A549 (cell line): Measurements from ENCODE around the gene NCR2. TPM values are rescaled to one million over a fixed set of nuclear protein-coding genes. Genes with fewer than 3 reads are reported as not detected.

Source experiments
- ATAC-seq, 2 experiments: fragments of 200-7000 bp in 1 of 2; fragments of >200 bp in 1 of 2; cut with Nextera tagmentation in 1 of 2; cut with Tn5 transposase in 1 of 2; 3 replicates each; pipeline versions ENCODE4 v1.8.0 to v1.9.1; 2018 to 2020; ENCODE audit warnings: mild to moderate bottlenecking in 1 of 2, moderate library complexity in 1 of 2
- CTCF ChIA-PET: fragments of 300-600 bp; sonication (Branson Sonifier 250); formaldehyde crosslinking; extraction: SDS; loops from one replicate; lab custom pipeline; 2021; ENCODE audit warnings: antibody characterized with exemption, inconsistent platforms; lab: Yijun Ruan, JAX
- POLR2A ChIA-PET: fragments of 350-600 bp; formaldehyde crosslinking; extraction: SDS; loops from one replicate; lab custom pipeline; 2021; ENCODE audit warnings: antibody characterized with exemption, inconsistent platforms; lab: Yijun Ruan, JAX
- DNase-seq, 2 experiments: peaks; one replicate each; pipeline versions ENCODE4 v3.0.0 to v3.0.0-alpha.2; 2011 to 2016; ENCODE audit warnings: low read depth in 1 of 2, low spot score in 1 of 2
- FAIRE-seq: peaks from 2 replicates; lab custom pipeline; 2011; peaks lifted over from hg19 to GRCh38; lab: Jason Lieb, UNC
- H3K27ac ChIP-seq, 2 experiments: fragments of >200 bp; sonication (Bioruptor Twin); formaldehyde crosslinking; 3 replicates each; pipeline ENCODE4 v1.5.1; 2016 to 2017
- H3K4me1 ChIP-seq: fragments of >200 bp; sonication (Bioruptor Twin); formaldehyde crosslinking; 3 replicates; pipeline ENCODE4 v1.6.1; 2016
- H3K4me2 ChIP-seq: fragments of >200 bp; sonication (Bioruptor Twin); formaldehyde crosslinking; 3 replicates; pipeline ENCODE4 v1.6.1; 2016
- H3K4me3 ChIP-seq: fragments of >200 bp; sonication (Bioruptor Twin); formaldehyde crosslinking; 3 replicates; pipeline ENCODE4 v1.5.1; 2016
- H3K9me3 ChIP-seq: fragments of >200 bp; sonication (Bioruptor Twin); formaldehyde crosslinking; 3 replicates; pipeline ENCODE4 v1.6.1; 2016
- BHLHE40 ChIP-seq: IDR thresholded peaks from 2 replicates; pipeline ENCODE4 v1.6.1; 2012; ENCODE audit warnings: low read depth, low read length, inconsistent platforms
- CBX2 ChIP-seq: fragments of 200-600 bp; sonication (generic); IDR thresholded peaks from 2 replicates; pipeline ENCODE4 v1.6.1; 2016; ENCODE audit warnings: low read depth, mild to moderate bottlenecking, borderline replicate concordance
- CEBPB ChIP-seq, 2 experiments: fragments of >200 bp in 1 of 2; sonication (Bioruptor Twin) in 1 of 2; formaldehyde crosslinking in 1 of 2; IDR thresholded peaks; 2 replicates each; pipeline ENCODE4 v1.6.1; 2012 to 2016
- EHMT2 ChIP-seq: fragments of 200-600 bp; sonication (generic); IDR thresholded peaks from 2 replicates; pipeline ENCODE4 v1.6.1; 2016; ENCODE audit warnings: antibody characterized with exemption, low read depth, mild to moderate bottlenecking, moderate library complexity
- EP300 ChIP-seq, 2 experiments: fragments of >200 bp; sonication (Bioruptor Twin); formaldehyde crosslinking; IDR thresholded peaks; 2 replicates in 1 of 2; 3 replicates in 1 of 2; pipeline ENCODE4 v1.6.1; 2016 to 2017
- ESRRA ChIP-seq: fragments of 150-350 bp; IDR thresholded peaks from 2 replicates; pipeline ENCODE4 v1.6.1; 2014; ENCODE audit warnings: mild to moderate bottlenecking, low read length, borderline replicate concordance
- FOXS1 ChIP-seq: fragments of 250-450 bp; sonication (Bioruptor Pico); IDR thresholded peaks from 2 replicates; pipeline ENCODE4 v1.5.0; 2020; ENCODE audit warnings: mild to moderate bottlenecking, moderate library complexity
- GATA3 ChIP-seq: IDR thresholded peaks from 2 replicates; pipeline ENCODE4 v1.6.1; 2012; ENCODE audit warnings: borderline replicate concordance
- HDAC2 ChIP-seq: fragments of 200-600 bp; sonication (generic); IDR thresholded peaks from 2 replicates; pipeline ENCODE4 v1.6.1; 2016
- HOXA7 ChIP-seq: fragments of 250-450 bp; sonication (Bioruptor Pico); IDR thresholded peaks from 2 replicates; pipeline ENCODE4 v1.5.0; 2020; ENCODE audit warnings: mild to moderate bottlenecking, moderate library complexity
- JUNB ChIP-seq: fragments of >200 bp; sonication (Bioruptor Twin); formaldehyde crosslinking; IDR thresholded peaks from 2 replicates; pipeline ENCODE4 v1.6.1; 2016
- MYC ChIP-seq: IDR thresholded peaks from 2 replicates; pipeline ENCODE4 v1.6.1; 2012; ENCODE audit warnings: mild to moderate bottlenecking, inconsistent platforms, low read length, improper control_type of control experiment, borderline replicate concordance
- NPAS2 ChIP-seq: fragments of 250-450 bp; sonication (Bioruptor Pico); IDR thresholded peaks from 2 replicates; pipeline ENCODE4 v1.8.0; 2022; ENCODE audit warnings: mild to moderate bottlenecking, moderate library complexity, borderline replicate concordance
- POLR2AphosphoS2 ChIP-seq: conservative IDR thresholded peaks from 2 replicates; pipeline ENCODE4 v1.6.1; 2012; ENCODE audit warnings: low read length, improper control_type of control experiment, inconsistent platforms
- REST ChIP-seq: fragments of 200-600 bp; sonication (generic); IDR thresholded peaks from 2 replicates; pipeline ENCODE4 v1.6.1; 2016; ENCODE audit warnings: antibody characterized with exemption, mild to moderate bottlenecking, moderate library complexity
- RFX5 ChIP-seq: fragments of 450-650 bp; IDR thresholded peaks from 2 replicates; pipeline ENCODE4 v1.7.1; 2014; ENCODE audit warnings: antibody characterized with exemption, mild to moderate bottlenecking, moderate library complexity
- TFCP2L1 ChIP-seq: fragments of 250-450 bp; sonication (Bioruptor Pico); IDR thresholded peaks from 2 replicates; pipeline ENCODE4 v1.5.0; 2021; ENCODE audit warnings: mild to moderate bottlenecking
- ZFP36 ChIP-seq: fragments of 450-650 bp; IDR thresholded peaks from 2 replicates; pipeline ENCODE4 v1.6.1; 2014; ENCODE audit warnings: borderline replicate concordance; ENCODE audit not compliant: partially characterized antibody
- ZNF302 ChIP-seq: fragments of 250-450 bp; sonication (Bioruptor Pico); IDR thresholded peaks from 2 replicates; pipeline ENCODE4 v1.9.0; 2021; ENCODE audit warnings: inconsistent platforms, mild to moderate bottlenecking, moderate library complexity
- ZSCAN20 ChIP-seq: fragments of 250-450 bp; sonication (Bioruptor Pico); IDR thresholded peaks from 2 replicates; pipeline ENCODE4 v1.8.0; 2022; ENCODE audit warnings: mild to moderate bottlenecking, moderate library complexity
- WGBS: methylation state at CpG from one replicate; pipeline ENCODE4 v1.1.6; 2017; ENCODE audit errors: missing lambda C conversion rate; 5-methylcytosine and 5-hydroxymethylcytosine counted together
- polyA plus RNA-seq, 4 experiments: library from polyadenylated mRNA; depleted of rRNA in 3 of 4; stranded (reverse); fragments of >200 nt; fragmentation: RNase III in 1 of 4; extraction: RNeasy Plus Mini Kit Qiagen cat#74134 plus additional on column Dnase treatment in 1 of 4; gene quantifications; 2 replicates in 3 of 4; 3 replicates in 1 of 4; pipeline ENCODE4 v1.2.3, GENCODE V29; 2011 to 2017
- TF ChIP-seq, protein P1 (sequence below): fragments of 250-450 bp; sonication (Bioruptor Pico); IDR thresholded peaks from 2 replicates; pipeline ENCODE4 v1.5.0; 2021; ENCODE audit warnings: mild to moderate bottlenecking, moderate library complexity, borderline replicate concordance
- TF ChIP-seq, protein P2 (sequence below): fragments of >200 bp; sonication (Bioruptor Twin); formaldehyde crosslinking; IDR thresholded peaks from 3 replicates; pipeline ENCODE4 v1.5.1; 2016
- TF ChIP-seq, protein P3 (sequence below): fragments of 250-450 bp; sonication (Bioruptor Pico); IDR thresholded peaks from 2 replicates; pipeline ENCODE4 v1.5.0; 2020; ENCODE audit warnings: low read depth, mild to moderate bottlenecking, moderate library complexity
- TF ChIP-seq, protein P4 (sequence below): fragments of >200 bp; sonication (Bioruptor Twin); formaldehyde crosslinking; IDR thresholded peaks from 3 replicates; pipeline ENCODE4 v1.6.1; 2016

NCR2 gene
- polyA plus RNA-seq, 2 of the 4 experiments (the other 2 are of a cell fraction): not detected

DNA sequence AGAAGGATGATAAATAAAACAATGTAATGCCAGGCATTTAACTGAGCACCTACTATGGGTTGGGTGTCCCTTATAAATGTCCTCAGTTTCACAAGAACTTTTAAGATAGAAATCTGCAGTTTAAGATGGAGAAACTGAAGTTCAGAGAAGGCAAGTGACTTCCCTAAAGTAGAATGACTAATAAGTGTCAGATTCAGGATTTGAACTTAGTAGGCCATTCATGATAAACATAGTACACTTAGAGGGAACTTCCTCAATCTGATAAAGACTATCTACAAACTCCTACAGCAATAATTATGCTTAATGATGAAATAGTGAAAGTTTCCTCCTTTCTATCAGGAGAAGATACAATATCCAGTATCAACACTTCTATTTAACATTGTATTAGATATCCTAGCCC lies 43.9 kb downstream of the NCR2 start (continued):
- TF ChIP-seq, protein P1, sequence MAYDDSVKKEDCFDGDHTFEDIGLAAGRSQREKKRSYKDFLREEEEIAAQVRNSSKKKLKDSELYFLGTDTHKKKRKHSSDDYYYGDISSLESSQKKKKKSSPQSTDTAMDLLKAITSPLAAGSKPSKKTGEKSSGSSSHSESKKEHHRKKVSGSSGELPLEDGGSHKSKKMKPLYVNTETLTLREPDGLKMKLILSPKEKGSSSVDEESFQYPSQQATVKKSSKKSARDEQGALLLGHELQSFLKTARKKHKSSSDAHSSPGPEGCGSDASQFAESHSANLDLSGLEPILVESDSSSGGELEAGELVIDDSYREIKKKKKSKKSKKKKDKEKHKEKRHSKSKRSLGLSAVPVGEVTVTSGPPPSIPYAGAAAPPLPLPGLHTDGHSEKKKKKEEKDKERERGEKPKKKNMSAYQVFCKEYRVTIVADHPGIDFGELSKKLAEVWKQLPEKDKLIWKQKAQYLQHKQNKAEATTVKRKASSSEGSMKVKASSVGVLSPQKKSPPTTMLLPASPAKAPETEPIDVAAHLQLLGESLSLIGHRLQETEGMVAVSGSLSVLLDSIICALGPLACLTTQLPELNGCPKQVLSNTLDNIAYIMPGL (CRISPR knock-in tag): no peak
- TF ChIP-seq, protein P2, sequence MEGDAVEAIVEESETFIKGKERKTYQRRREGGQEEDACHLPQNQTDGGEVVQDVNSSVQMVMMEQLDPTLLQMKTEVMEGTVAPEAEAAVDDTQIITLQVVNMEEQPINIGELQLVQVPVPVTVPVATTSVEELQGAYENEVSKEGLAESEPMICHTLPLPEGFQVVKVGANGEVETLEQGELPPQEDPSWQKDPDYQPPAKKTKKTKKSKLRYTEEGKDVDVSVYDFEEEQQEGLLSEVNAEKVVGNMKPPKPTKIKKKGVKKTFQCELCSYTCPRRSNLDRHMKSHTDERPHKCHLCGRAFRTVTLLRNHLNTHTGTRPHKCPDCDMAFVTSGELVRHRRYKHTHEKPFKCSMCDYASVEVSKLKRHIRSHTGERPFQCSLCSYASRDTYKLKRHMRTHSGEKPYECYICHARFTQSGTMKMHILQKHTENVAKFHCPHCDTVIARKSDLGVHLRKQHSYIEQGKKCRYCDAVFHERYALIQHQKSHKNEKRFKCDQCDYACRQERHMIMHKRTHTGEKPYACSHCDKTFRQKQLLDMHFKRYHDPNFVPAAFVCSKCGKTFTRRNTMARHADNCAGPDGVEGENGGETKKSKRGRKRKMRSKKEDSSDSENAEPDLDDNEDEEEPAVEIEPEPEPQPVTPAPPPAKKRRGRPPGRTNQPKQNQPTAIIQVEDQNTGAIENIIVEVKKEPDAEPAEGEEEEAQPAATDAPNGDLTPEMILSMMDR: no peak
- TF ChIP-seq ZNF302 (CRISPR knock-in tag) (no peak), EHMT2 (no peak), CBX2 (no peak)

- TF ChIP-seq CEBPB (IDR thresholded peaks at IDR 0.05): no peak
- TF ChIP-seq REST: no peak
- TF ChIP-seq, all 56 proteins: peak for 0
- H3K27ac ChIP-seq: no peak overlapping the region
- ChIA-PET POLR2A (no interaction called here), CTCF (no interaction called here)
- DNase-seq: no peak
- no peak for FAIRE-seq
- peaks cover 3% of the 10 kb centered on the region; the same call in 1 of the 3 replicates for H3K9me3 ChIP-seq
- no peak overlapping the region for H3K4me3 ChIP-seq
- WGBS: 19% methylated on average over 2 of the region's 2 CpGs
- ATAC-seq: no peak
- H3K4me1 ChIP-seq: no peaks in the 10 kb centered on the region
- no peak overlapping the region for H3K4me2 ChIP-seq
Measured at GRCh38 chr6:41386594-41386993, 51.2 kb downstream of the NCR2 start.

GRCh38 chr6:41392246-41392645 lies 56.8 kb downstream of the NCR2 start:
- no peak for FAIRE-seq
- H3K27ac ChIP-seq: no peak overlapping the region
- H3K4me2 ChIP-seq: no peak overlapping the region
- 32% methylated on average over 4 of the region's 4 CpGs for WGBS
- ATAC-seq: no peak
- no peak for DNase-seq
- H3K4me3 ChIP-seq: no peak overlapping the region
- POLR2A ChIA-PET: no interaction called here
- no peaks in the 10 kb centered on the region for H3K4me1 ChIP-seq
- CTCF ChIA-PET: interaction anchor here (1.4 to 6.9 kb wide), 4 partner anchors 24 to 376 kb away, joined by 3 to 35 read pairs (median 6); no protein-coding TSS in a partner anchor
- TF ChIP-seq FOXS1: no peak
- no peak for TF ChIP-seq MYC
- TF ChIP-seq HOXA7 (CRISPR knock-in tag): no peak
- no peak for TF ChIP-seq RFX5
- no peak for TF ChIP-seq HDAC2
- no peak for TF ChIP-seq JUNB
- no peak for TF ChIP-seq ZNF302 (CRISPR knock-in tag)
- TF ChIP-seq CBX2: no peak
- no peak for TF ChIP-seq ZFP36
- TF ChIP-seq POLR2AphosphoS2: no peak
- TF ChIP-seq NPAS2 (CRISPR knock-in tag): no peak
- TF ChIP-seq, protein P3, sequence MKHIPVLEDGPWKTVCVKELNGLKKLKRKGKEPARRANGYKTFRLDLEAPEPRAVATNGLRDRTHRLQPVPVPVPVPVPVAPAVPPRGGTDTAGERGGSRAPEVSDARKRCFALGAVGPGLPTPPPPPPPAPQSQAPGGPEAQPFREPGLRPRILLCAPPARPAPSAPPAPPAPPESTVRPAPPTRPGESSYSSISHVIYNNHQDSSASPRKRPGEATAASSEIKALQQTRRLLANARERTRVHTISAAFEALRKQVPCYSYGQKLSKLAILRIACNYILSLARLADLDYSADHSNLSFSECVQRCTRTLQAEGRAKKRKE (CRISPR knock-in tag): no peak
- TF ChIP-seq, protein P1 (CRISPR knock-in tag): no peak
- no peak for TF ChIP-seq EP300 (IDR thresholded peaks at IDR 0.05)
- no peak for TF ChIP-seq TFCP2L1 (CRISPR knock-in tag)
- no peak for TF ChIP-seq ZSCAN20 (CRISPR knock-in tag)
- no peak for TF ChIP-seq BHLHE40
- TF ChIP-seq, protein P4, sequence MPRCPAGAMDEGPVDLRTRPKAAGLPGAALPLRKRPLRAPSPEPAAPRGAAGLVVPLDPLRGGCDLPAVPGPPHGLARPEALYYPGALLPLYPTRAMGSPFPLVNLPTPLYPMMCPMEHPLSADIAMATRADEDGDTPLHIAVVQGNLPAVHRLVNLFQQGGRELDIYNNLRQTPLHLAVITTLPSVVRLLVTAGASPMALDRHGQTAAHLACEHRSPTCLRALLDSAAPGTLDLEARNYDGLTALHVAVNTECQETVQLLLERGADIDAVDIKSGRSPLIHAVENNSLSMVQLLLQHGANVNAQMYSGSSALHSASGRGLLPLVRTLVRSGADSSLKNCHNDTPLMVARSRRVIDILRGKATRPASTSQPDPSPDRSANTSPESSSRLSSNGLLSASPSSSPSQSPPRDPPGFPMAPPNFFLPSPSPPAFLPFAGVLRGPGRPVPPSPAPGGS: no peak
- no peak for TF ChIP-seq ESRRA
- no peak for TF ChIP-seq GATA3
- peaks cover 12% of the 10 kb centered on the region; the same call in 1 of the 3 replicates for H3K9me3 ChIP-seq
